ENCODE data around the gene KIF16B.
"Not testable (repeated sequence)": the region's sequence is repeated elsewhere in the genome, so short reads cannot be mapped to it uniquely, and the experiment has no call there.

The KIF16B gene

GRCh38 chr20:16527438-16527837 is 45.8 kb downstream of the KIF16B start:
- no peak for DNase-seq (ENCODE audit: low read depth in 1 of 2, low spot score in 1 of 2)

DNA sequence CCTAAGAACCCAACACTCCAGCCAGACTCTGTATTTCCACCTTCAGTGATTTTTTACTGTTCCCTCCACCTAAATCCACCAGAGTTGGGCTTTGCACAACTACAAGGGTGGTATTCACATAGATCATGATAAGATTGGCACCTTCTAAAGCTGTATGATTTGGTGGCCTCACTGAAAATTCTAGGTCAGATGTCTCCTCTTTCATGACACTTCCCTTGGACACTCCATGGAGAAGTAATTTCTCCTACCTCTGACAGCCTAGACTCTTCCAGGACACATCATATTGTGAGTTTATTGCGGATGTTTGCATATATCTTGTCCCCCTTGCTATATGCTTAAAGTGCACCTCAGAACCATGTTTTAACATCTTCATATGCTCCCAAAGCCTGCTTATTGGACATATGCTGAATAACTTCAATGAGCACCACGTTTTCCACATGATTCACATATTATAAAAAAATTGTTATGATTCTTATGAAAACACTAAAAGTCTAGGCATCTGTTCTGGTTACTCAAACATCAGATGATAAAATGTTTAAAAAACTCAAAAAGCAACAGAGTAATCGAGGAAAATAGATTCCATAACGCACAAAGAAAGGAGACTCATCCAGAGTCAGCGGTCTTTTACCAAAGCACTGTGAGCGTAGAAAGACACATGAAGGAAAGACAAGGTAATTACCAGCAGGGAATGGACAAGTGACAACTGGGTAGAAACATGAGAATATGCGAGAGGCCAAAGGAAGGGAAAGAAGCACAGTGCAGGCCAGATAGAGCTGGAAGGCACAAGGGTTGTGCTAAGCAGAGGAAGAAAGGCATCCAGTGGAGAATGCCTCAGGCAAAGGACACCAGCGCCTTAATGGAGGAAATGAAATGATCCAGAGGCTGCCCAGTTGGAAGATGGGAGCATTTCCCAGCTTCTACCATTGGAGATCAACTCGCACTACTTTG is 46.5 kb downstream of the KIF16B start:
- no peak for DNase-seq (ENCODE audit: low read depth in 1 of 2, low spot score in 1 of 2)

- not testable (repeated sequence) for DNase-seq (ENCODE audit: low read depth in 1 of 2, low spot score in 1 of 2)
Observed at GRCh38 chr20:16522651-16523050, 50.6 kb downstream of the KIF16B start.

GRCh38 chr20:16520154-16520553 is 53.1 kb downstream of the KIF16B start:
- no peak for DNase-seq (ENCODE audit: low read depth in 1 of 2, low spot score in 1 of 2)

GRCh38 chr20:16519673-16520072 is 53.6 kb downstream of the KIF16B start:
- DNase-seq (ENCODE audit: low read depth in 1 of 2, low spot score in 1 of 2) = not testable (repeated sequence)

- no peak for DNase-seq (ENCODE audit: low read depth in 1 of 2, low spot score in 1 of 2)
Observed at GRCh38 chr20:16518784-16519084, 54.5 kb downstream of the KIF16B start.

DNA sequence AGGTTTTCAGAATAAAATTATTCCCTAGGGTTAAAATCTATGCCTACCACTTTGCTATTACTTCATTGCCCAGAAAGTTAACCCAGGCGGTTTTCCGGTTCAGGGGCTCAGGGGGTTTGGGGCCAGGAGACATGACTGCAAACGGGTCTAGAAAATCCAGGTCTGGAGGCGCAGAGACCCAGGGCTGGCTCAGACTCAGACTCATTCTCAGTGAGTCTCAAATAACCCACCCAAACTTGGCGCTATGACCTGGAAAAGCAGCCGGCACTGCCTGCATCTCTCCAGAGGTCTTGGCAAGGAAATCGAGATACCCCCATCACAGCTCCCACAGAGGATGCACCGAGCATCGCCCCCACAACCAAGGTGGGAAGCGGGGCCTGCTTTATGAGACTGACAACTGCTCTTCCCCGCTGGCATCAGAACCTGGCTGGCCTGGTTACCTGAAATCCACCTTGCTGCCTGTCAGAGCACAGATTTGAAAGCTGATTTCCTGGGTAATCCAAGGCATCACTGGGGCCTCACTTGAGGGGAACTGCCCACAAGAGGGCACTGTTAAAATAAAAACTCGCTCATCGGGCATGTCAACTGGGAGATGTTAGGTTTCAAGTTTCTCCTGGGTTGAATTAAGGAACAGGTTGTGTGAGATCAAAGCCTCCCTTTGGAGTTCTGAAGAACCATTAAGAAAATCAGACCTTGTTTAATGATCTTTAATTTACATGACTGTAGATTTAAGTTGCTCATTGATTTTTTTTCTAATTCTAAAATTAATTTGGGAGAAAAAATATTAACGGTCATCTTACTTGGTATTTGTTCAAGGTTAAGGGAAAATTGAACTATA is 55.1 kb downstream of the KIF16B start:
- no peak for DNase-seq (ENCODE audit: low read depth in 1 of 2, low spot score in 1 of 2)

- no peak for DNase-seq (ENCODE audit: low read depth in 1 of 2, low spot score in 1 of 2)
Observed at GRCh38 chr20:16516794-16517193, 56.5 kb downstream of the KIF16B start.

DNA sequence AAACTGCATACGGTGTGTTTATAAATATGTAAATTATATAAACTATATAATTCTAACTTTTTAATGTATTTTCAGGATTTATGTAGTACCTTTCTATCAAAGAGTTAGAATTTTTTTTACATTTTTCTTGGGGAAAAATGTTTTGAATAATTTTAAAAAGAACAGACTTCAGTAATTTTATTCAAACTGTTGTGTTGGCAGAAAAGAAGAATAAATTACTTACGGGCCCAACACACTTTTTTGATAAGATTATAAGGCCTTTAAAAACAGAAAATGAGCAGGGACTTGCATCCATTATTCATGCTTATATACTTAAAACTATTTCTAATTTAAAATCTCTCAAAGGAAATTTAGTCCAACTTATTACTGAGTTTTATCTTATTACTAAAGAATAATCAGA is 58.2 kb downstream of the KIF16B start:
- no peak for DNase-seq (ENCODE audit: low read depth in 1 of 2, low spot score in 1 of 2)

DNA sequence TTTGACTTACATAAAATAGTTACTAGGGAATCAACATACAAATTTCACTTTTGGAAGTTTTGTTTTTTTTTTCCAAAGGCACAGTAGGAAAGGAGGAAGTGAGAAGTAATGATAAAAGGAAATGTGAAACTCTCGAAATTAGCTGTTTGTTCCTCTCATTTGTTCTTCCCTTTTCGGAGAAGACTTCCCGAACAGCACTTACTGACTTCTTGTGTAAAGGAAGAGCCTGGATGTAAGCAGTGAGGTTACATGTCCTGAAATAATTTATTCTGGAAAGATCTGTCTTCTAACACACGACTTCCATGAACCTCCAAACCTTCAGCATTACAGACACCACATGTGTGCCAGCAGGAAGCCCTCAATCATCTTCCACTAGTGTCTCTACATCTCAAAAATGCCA is 59.1 kb downstream of the KIF16B start:
- DNase-seq (ENCODE audit: low read depth in 1 of 2, low spot score in 1 of 2) = no peak

DNA sequence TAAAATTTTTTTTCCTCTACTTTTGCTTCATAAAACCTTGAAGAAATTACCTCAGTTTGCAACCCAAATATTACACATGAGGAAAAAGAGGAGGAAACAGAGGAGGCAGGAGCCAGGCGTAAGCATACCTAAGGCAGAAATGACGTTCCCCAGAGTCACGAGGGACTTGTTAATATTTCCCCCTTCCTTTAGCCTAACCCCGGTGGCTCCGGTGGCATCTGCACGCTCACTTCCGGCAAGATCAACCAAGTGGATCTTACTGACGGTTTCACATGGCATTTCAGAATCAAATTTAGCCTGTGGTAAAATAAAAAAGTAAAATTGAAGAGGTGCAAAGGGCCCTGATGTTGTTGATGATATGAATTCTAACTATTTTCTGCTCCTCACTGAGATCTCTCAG is 67.4 kb downstream of the KIF16B start:
- DNase-seq (ENCODE audit: low read depth in 1 of 2, low spot score in 1 of 2) = no peak

- no peak for DNase-seq (ENCODE audit: low read depth in 1 of 2, low spot score in 1 of 2)
Observed at GRCh38 chr20:16501301-16501700, 71.9 kb downstream of the KIF16B start.

DNA sequence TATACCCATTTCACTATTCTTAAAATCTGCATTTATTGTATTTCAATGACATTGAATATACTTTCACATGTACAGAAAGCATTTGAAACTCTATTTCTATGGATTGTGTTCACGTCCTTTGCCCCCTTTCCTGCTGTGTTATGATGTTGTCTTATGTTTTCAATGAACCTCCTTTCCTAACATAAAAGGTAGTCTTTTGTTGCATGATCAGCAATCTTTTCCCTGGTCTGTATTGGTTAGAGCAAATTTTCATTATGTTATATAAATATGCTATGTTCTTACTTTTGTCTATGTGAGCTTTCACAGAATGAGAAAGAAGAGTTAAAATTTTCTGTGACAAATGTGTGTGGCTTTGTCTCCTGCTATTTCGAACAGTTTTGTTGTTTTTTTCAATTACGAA is 73.1 kb downstream of the KIF16B start:
- DNase-seq (ENCODE audit: low read depth in 1 of 2, low spot score in 1 of 2) = no peak

DNA sequence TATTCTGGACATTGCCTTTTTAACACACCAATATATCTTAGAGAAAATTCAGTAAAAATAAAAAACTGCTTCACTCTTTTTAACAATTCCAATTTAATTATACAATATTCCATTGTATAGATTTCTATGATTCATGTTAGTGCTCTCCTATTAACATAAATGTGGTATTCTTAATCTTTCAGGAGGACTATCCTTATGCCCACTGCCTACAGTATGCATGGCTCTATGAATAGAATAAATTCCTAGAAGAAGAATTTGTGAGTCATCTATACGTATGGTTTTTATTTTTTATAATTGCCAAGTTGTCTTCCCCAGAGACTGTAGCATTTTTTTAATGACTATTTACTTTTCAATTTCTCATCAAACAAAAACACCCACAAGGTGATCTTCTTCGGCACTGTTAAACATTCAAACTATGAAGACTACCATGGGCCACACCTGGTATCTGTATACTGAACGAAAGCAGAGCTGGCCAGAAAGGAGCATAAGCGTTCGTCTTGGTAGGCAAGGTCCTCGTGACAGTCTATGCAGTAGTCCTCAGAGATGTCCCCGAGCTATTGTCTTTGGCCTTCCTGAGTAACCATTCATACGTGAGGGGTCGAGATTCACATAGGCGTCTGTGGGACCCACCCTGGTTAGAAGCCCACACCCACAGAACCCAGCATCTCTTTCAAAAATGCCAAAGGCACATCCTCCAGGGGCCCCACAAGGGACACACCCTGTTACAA is 74.6 kb downstream of the KIF16B start:
- DNase-seq (ENCODE audit: low read depth in 1 of 2, low spot score in 1 of 2) = no peak

GRCh38 chr20:16497896-16498295 is 75.4 kb downstream of the KIF16B start:
- no peak for DNase-seq (ENCODE audit: low read depth in 1 of 2, low spot score in 1 of 2)

DNA sequence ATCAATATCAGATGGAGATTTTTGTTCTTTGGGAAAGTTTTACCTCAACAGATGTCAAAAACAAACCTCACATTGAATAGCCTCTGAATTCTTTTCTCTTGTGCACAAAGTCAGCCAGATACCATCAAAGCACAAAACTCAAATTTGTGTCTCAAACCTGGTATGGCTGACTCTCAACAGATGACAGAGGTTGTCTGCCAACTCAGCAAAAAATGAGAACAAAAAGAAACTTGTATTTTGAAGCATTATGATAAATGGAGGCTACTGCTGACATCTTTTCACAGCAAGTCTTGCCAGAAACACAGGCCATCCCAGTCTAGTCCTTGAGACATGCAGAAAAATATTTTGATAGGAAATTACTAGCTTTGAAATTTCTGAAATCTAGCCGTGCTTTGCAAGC is 79.8 kb downstream of the KIF16B start:
- DNase-seq (ENCODE audit: low read depth in 1 of 2, low spot score in 1 of 2) = no peak

DNA sequence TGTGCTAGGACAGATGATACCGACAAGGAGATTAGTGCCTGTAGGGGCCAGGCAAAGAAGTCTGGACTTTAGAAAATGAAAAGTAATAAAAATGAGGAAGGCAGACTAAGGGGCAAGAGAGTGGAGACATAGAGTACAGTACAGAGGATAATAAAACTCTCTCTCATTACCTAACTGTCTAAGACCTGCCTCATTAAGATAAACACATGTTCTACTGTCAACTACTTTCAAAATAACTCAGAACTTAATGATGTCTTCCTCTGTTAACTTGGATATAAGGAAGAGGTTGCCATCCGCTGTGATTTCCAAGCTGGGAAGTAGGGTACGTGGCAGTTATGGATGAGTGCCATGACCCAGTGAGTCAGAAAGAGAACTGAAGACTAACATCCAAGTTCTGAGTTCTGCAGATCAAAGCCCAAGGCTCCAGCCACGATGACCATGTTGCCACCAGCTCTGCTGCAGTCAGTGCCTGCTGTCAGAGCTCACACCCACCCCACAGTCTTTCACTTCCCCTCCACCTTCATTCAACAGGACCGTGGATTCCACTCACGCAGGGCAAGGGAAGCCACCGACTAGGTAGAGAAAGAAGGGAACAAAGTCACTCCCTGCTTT is 81.8 kb downstream of the KIF16B start:
- DNase-seq (ENCODE audit: low read depth in 1 of 2, low spot score in 1 of 2) = no peak

DNA sequence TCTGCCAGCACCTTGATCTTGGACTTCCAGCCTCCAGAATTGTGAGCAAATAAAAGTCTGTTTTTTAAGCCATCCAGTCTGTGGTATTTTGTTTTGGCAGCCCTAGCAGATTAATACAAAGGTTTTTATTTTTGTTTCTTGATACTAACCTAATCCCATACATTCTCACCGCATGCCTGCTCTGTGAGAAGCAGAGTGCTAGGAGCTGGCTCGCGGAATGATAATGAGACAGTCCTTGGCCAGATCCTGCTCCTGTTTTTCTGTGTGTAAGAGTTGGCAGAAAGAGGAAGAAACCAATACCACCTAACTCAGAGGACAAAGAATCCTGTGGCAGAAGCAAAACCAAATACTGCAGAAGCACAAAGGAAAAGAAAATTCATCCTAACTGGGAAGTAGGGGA is 82.6 kb downstream of the KIF16B start:
- no peak for DNase-seq (ENCODE audit: low read depth in 1 of 2, low spot score in 1 of 2)

- DNase-seq (ENCODE audit: low read depth in 1 of 2, low spot score in 1 of 2) = no peak
Observed at GRCh38 chr20:16488616-16489015, 84.6 kb downstream of the KIF16B start.

GRCh38 chr20:16488086-16488485 is 85.2 kb downstream of the KIF16B start:
- DNase-seq (ENCODE audit: low read depth in 1 of 2, low spot score in 1 of 2) = no peak

DNA sequence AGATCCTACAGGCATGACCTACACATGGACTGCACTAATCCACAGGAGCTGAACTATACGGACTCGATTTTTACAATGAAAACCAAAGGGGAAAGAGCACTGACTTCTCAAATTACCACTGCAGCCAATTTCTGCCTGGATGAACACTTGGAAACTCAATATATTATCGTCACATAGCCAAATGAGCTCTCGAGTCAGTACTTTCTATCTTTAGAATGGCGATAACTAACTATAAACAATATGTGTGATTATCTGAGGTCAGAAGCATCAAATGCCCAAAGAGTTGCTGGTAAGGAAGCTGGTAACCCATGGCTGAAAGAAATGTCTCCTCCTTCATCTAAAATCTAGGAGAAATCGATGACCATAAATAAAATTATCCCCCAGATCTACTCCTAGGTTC is 86.7 kb downstream of the KIF16B start:
- no peak for DNase-seq (ENCODE audit: low read depth in 1 of 2, low spot score in 1 of 2)
